HepG2 (cell line): ENCODE data around the gene IQUB. TPM values are rescaled to one million over a fixed set of nuclear protein-coding genes. Genes with fewer than 3 reads are reported as not detected.

Source experiments
- ATAC-seq: fragments of 200-7000 bp; cut with Tn5 transposase; 3 replicates; pipeline ENCODE4 v1.9.1; 2020; ENCODE audit warnings: mild to moderate bottlenecking, moderate library complexity
- BruUV-seq: library from RNA; stranded (reverse); fragments of 400-500 nt; replicated peaks from 2 replicates; lab custom pipeline; 2021; lab: Mats Ljungman, UMichigan
- CTCF ChIA-PET: fragments of 300-600 bp; formaldehyde crosslinking; extraction: SDS; loops from one replicate; lab custom pipeline; 2021; ENCODE audit warnings: low total read pairs, inconsistent platforms, low intra/inter-chr PET ratio; lab: Yijun Ruan, JAX
- POLR2A ChIA-PET: fragments of 350-600 bp; sonication (Branson Sonifier 250); formaldehyde crosslinking; loops from one replicate; lab custom pipeline; 2020; ENCODE audit warnings: antibody characterized with exemption, inconsistent platforms; lab: Yijun Ruan, JAX
- DNase-seq: peaks from one replicate; pipeline ENCODE4 v3.0.0-alpha.2; 2015; ENCODE audit warnings: low spot score
- FAIRE-seq: peaks from 3 replicates; lab custom pipeline; 2011; peaks lifted over from hg19 to GRCh38; lab: Jason Lieb, UNC
- H2AFZ ChIP-seq: one replicate; pipeline ENCODE4 v1.6.1; 2011; ENCODE audit warnings: low read length, inconsistent platforms
- H3K27ac ChIP-seq: fragments of 300-600 bp; 3 replicates; pipeline ENCODE4 v1.8.0; 2011; ENCODE audit warnings: mixed run types, mild to moderate bottlenecking, mixed read lengths, low read length, inconsistent platforms; ENCODE audit not compliant: insufficient read depth; ENCODE audit errors: extremely low read length
- H3K27me3 ChIP-seq, 2 experiments: fragments of 200-600 bp in 1 of 2; 2 replicates in 1 of 2; 3 replicates in 1 of 2; pipeline versions ENCODE4 v1.6.0 to v1.8.0; 2011; ENCODE audit warnings: low read length in 2 of 2, mild to moderate bottlenecking in 2 of 2, moderate library complexity in 2 of 2, inconsistent platforms in 1 of 2; ENCODE audit not compliant: insufficient read depth in 2 of 2, control insufficient read depth in 1 of 2
- H3K36me3 ChIP-seq, 2 experiments: fragments of 200-600 bp in 1 of 2; replicated peaks in 1 of 2; 2 replicates in 1 of 2; 3 replicates in 1 of 2; pipeline versions ENCODE4 v1.5.1 to v1.8.0; 2011; ENCODE audit warnings: low read length in 2 of 2, inconsistent platforms in 1 of 2; ENCODE audit not compliant: insufficient read depth in 2 of 2, control insufficient read depth in 1 of 2
- H3K4me1 ChIP-seq: 2 replicates; pipeline ENCODE4 v1.5.1; 2012; ENCODE audit warnings: low read length, inconsistent platforms; ENCODE audit not compliant: insufficient read depth
- H3K4me2 ChIP-seq: 2 replicates; pipeline ENCODE4 v1.6.0; 2011; ENCODE audit warnings: low read depth, low read length, inconsistent platforms
- H3K4me3 ChIP-seq, 3 experiments: fragments of 200-600 bp in 1 of 3; sonication (generic), shearing (Covaris generic) in 1 of 3; replicated peaks in 1 of 3; 2 replicates each; pipeline ENCODE4 v1.5.1; 2011 to 2016; ENCODE audit warnings: low read length in 3 of 3, inconsistent platforms in 2 of 3, low read depth in 2 of 3, mild to moderate bottlenecking in 2 of 3, control low read depth in 1 of 3, mixed read lengths in 1 of 3; ENCODE audit not compliant: insufficient read depth in 1 of 3
- H3K79me2 ChIP-seq: one replicate; pipeline ENCODE4 v1.6.1; 2011; ENCODE audit warnings: low read length, inconsistent platforms; ENCODE audit not compliant: insufficient read depth
- H3K9ac ChIP-seq: 2 replicates; pipeline ENCODE4 v1.6.0; 2011; ENCODE audit warnings: mild to moderate bottlenecking, low read depth, low read length, inconsistent platforms; ENCODE audit not compliant: insufficient read depth
- H3K9me3 ChIP-seq: 2 replicates; pipeline ENCODE4 v1.5.1; 2012; ENCODE audit warnings: mild to moderate bottlenecking, low read length
- H4K20me1 ChIP-seq: 2 replicates; pipeline ENCODE4 v1.6.0; 2011; ENCODE audit warnings: inconsistent platforms, mild to moderate bottlenecking, low read length, moderate library complexity; ENCODE audit not compliant: insufficient read depth
- CEBPG ChIP-seq: IDR thresholded peaks from 2 replicates; pipeline ENCODE4 v1.6.1; 2016
- FOXO1 ChIP-seq: sonication (generic); formaldehyde crosslinking; IDR thresholded peaks from 2 replicates; pipeline ENCODE4 v1.4.0; 2020; ENCODE audit warnings: missing genetic modification reagents
- JUND ChIP-seq: sonication (generic); formaldehyde crosslinking; IDR thresholded peaks from 2 replicates; pipeline ENCODE4 v1.8.0; 2022; ENCODE audit warnings: mild to moderate bottlenecking, missing genetic modification reagents
- NFE2 ChIP-seq: sonication (generic); formaldehyde crosslinking; IDR thresholded peaks from 2 replicates; pipeline ENCODE4 v1.4.0; 2020; ENCODE audit warnings: missing genetic modification reagents
- PLRG1 ChIP-seq: fragments of 450-650 bp; conservative IDR thresholded peaks from 2 replicates; pipeline ENCODE4 v1.6.1; 2016
- SMYD3 ChIP-seq: sonication (generic); formaldehyde crosslinking; IDR thresholded peaks from 2 replicates; pipeline ENCODE4 v1.8.1; 2023; ENCODE audit warnings: mild to moderate bottlenecking, missing genetic modification reagents
- ZBTB42 ChIP-seq: sonication (generic); formaldehyde crosslinking; IDR thresholded peaks from 2 replicates; pipeline ENCODE4 v1.5.0; 2020; ENCODE audit warnings: mild to moderate bottlenecking, missing genetic modification reagents
- ZNF430 ChIP-seq: sonication (generic); formaldehyde crosslinking; IDR thresholded peaks from 2 replicates; pipeline ENCODE4 v1.9.0; 2021; ENCODE audit warnings: mild to moderate bottlenecking, missing genetic modification reagents
- ZNF441 ChIP-seq: sonication (generic); formaldehyde crosslinking; IDR thresholded peaks from 2 replicates; pipeline ENCODE4 v1.7.0; 2021; ENCODE audit warnings: missing genetic modification reagents, borderline replicate concordance
- WGBS: methylation state at CpG from one replicate; pipeline ENCODE4 v1.1.6; 2017; ENCODE audit warnings: low lambda C conversion rate; 5-methylcytosine and 5-hydroxymethylcytosine counted together
- in situ Hi-C: cut with HindIII; loops from 2 replicates; pipeline ENCODE4 v1.10.0; 2017; ENCODE audit warnings: low pct_unique_long_range_greater_than_20kb; ENCODE audit not compliant: extremely low pct_ligation_motif_present
- intact Hi-C: fragments of 100-400 bp; cut with micrococcal nuclease; formaldehyde crosslinking; loops from one replicate; pipeline ENCODE4 v1.10.0; 2022; ENCODE audit not compliant: unreplicated experiment
- polyA plus RNA-seq, 8 experiments: library from polyadenylated mRNA; depleted of rRNA in 3 of 8; stranded (reverse) in 7 of 8; unstranded in 1 of 8; fragments of >200 nt; fragmentation: Illumina TruSeq in 4 of 8; extraction: Trizol in 4 of 8; gene quantifications; 2 replicates each; pipeline versions ENCODE4 v1.2.1 to v1.2.3, GENCODE V29; 2011 to 2016; ENCODE audit warnings: low read depth in 4 of 8, missing spikeins in 1 of 8, mixed read lengths in 1 of 8; ENCODE audit not compliant: insufficient read depth in 1 of 8
- total RNA-seq, 5 experiments: library from RNA; depleted of rRNA; stranded (reverse); fragments of >200 nt; fragmentation: Illumina TruSeq; extraction: Trizol; gene quantifications; 2 replicates each; pipeline ENCODE4 v1.2.3, GENCODE V29; 2016; ENCODE audit warnings: low read depth in 1 of 5
- TF ChIP-seq, protein P1 (sequence below): sonication (generic); formaldehyde crosslinking; IDR thresholded peaks from 2 replicates; pipeline ENCODE4 v1.4.0; 2020; ENCODE audit warnings: missing genetic modification reagents
- TF ChIP-seq, protein P2 (sequence below): fragments of 450-650 bp; IDR thresholded peaks from 2 replicates; pipeline ENCODE4 v1.6.1; 2016
- TF ChIP-seq, protein P3 (sequence below): sonication (generic); formaldehyde crosslinking; IDR thresholded peaks from 2 replicates; pipeline ENCODE4 v1.8.1; 2023; ENCODE audit warnings: missing genetic modification reagents, mild to moderate bottlenecking, borderline replicate concordance

IQUB gene
- total and polyA plus RNA-seq, 2 of the 13 experiments (the other 11 are each of a cell fraction or from before 2014, with no cell fraction given) = 0.07 TPM; not detected in 1

DNA sequence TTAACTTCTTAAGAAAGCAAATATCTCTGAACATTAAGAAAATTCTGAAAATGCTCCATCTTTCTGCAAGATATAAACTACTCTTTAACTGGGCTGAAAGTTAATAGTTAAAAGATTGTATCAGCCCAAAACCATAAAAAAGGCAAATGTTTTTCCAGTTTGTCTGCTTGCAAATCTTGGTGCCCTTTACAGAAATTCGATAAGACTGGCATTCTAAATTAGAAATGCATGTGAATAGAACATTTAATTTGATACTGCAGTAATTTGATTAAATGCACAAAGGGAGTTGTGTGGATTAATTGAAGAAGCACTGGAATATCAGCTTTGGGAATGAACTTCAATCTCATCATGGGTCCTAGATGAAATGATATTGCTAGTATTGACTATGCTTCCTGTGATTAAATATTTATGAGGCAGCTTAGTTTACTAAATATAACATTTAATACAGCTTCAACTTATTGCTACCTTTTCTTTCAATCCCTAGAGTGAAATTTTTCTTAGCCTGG lies 78.4 kb downstream of the IQUB start (continued):
- TF ChIP-seq, protein P1, sequence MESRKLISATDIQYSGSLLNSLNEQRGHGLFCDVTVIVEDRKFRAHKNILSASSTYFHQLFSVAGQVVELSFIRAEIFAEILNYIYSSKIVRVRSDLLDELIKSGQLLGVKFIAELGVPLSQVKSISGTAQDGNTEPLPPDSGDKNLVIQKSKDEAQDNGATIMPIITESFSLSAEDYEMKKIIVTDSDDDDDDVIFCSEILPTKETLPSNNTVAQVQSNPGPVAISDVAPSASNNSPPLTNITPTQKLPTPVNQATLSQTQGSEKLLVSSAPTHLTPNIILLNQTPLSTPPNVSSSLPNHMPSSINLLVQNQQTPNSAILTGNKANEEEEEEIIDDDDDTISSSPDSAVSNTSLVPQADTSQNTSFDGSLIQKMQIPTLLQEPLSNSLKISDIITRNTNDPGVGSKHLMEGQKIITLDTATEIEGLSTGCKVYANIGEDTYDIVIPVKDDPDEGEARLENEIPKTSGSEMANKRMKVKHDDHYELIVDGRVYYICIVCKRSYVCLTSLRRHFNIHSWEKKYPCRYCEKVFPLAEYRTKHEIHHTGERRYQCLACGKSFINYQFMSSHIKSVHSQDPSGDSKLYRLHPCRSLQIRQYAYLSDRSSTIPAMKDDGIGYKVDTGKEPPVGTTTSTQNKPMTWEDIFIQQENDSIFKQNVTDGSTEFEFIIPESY (CRISPR knock-in tag) = no peak
- TF ChIP-seq, protein P2, sequence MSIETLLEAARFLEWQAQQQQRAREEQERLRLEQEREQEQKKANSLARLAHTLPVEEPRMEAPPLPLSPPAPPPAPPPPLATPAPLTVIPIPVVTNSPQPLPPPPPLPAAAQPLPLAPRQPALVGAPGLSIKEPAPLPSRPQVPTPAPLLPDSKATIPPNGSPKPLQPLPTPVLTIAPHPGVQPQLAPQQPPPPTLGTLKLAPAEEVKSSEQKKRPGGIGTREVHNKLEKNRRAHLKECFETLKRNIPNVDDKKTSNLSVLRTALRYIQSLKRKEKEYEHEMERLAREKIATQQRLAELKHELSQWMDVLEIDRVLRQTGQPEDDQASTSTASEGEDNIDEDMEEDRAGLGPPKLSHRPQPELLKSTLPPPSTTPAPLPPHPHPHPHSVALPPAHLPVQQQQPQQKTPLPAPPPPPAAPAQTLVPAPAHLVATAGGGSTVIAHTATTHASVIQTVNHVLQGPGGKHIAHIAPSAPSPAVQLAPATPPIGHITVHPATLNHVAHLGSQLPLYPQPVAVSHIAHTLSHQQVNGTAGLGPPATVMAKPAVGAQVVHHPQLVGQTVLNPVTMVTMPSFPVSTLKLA = no peak

DNA sequence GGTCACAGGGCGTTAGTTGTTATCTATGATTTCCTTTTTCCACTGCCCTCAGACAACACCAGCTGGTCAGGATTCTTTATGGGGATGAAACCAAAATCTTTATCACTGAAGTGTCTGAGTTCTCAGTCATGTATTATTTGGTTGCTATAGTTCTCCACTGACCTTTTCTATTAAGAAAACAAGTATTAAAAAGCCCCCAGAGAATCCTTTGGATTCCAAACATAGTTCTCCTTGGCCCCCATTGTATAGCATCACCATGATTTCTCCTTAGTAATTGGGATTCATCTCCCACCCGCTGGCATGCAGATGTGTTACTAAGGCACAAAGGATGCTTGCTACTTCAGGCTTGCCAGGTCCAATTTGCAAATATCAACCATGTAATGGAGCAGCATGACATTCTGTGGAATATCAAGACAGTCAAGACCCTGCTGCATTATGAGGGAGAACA lies 94.3 kb downstream of the IQUB start:
- intact Hi-C loops (no loop called here), in situ Hi-C loops (no loop called here)
- Histone ChIP-seq H3K4me2 (no peak overlapping the region), H3K27me3 (no peaks in the 10 kb centered on the region; a peak in 1 of 5 replicates), H3K4me3 (no peak overlapping the region), H3K9ac (no peak overlapping the region), H3K9me3 (no peaks in the 10 kb centered on the region), H3K4me1 (no peaks in the 10 kb centered on the region), H4K20me1 (no peaks in the 10 kb centered on the region), H3K36me3 (no peaks in the 10 kb centered on the region), H2AFZ (no peak overlapping the region), H3K27ac (no peak overlapping the region), H3K79me2 (no peaks in the 10 kb centered on the region)
- DNase-seq = no peak
- ATAC-seq = no peak
- FAIRE-seq = no peak
- BruUV-seq = no TSS peak
- TF ChIP-seq FOXO1 (CRISPR knock-in tag) (no peak), SMYD3 (CRISPR knock-in tag) (no peak), CEBPG (CRISPR knock-in tag) (no peak), PLRG1 (no peak), JUND (CRISPR knock-in tag) (no peak), ZNF430 (CRISPR knock-in tag) (no peak), NFE2 (CRISPR knock-in tag) (no peak), ZBTB42 (CRISPR knock-in tag) (no peak), ZNF441 (no peak)
- TF ChIP-seq, protein P3, sequence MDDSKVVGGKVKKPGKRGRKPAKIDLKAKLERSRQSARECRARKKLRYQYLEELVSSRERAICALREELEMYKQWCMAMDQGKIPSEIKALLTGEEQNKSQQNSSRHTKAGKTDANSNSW = no peak
- 3% methylated on average over 2 of the region's 2 CpGs for WGBS
- CTCF ChIA-PET = no interaction called here
- POLR2A ChIA-PET = no interaction called here
